K562 (cell line): ENCODE results near the gene BAIAP3. TPM values are rescaled to one million over a fixed set of nuclear protein-coding genes. Genes with fewer than 3 reads are reported as not detected.

Experiments
- ARID4B ChIP-seq: sonication (generic); formaldehyde crosslinking; IDR thresholded peaks from 2 replicates; pipeline ENCODE4 v1.8.0; 2022; ENCODE audit warnings: mild to moderate bottlenecking, missing genetic modification reagents
- BCL6 ChIP-seq: fragments of 250-450 bp; sonication (Bioruptor Pico); IDR thresholded peaks from 2 replicates; pipeline ENCODE4 v1.4.0; 2020
- CHD1 ChIP-seq: fragments of 200-600 bp; sonication (generic); IDR thresholded peaks from one replicate; pipeline ENCODE4 v1.6.1; 2012; ENCODE audit warnings: mild to moderate bottlenecking, moderate library complexity, low read length, inconsistent platforms
- ESRRA ChIP-seq: fragments of 450-650 bp; IDR thresholded peaks from 2 replicates; pipeline ENCODE4 v1.6.1; 2014; ENCODE audit warnings: low read depth, mild to moderate bottlenecking, moderate library complexity, borderline replicate concordance
- GABPB2 ChIP-seq: fragments of 250-450 bp; sonication (Bioruptor Pico); conservative IDR thresholded peaks from 2 replicates; pipeline ENCODE4 v1.5.1; 2021; ENCODE audit warnings: mild to moderate bottlenecking
- HNRNPK ChIP-seq: fragments of 200-400 bp; formaldehyde crosslinking; IDR thresholded peaks from one replicate; pipeline ENCODE4 v1.6.1; 2018; ENCODE audit warnings: mild to moderate bottlenecking, low read depth, low read length; ENCODE audit not compliant: poor library complexity, severe bottlenecking
- KDM4B ChIP-seq, 2 experiments: fragments of 450-650 bp in 1 of 2; sonication (generic) in 1 of 2; IDR thresholded peaks; 2 replicates each; pipeline ENCODE4 v1.6.1; 2016 to 2017; ENCODE audit warnings: borderline replicate concordance in 2 of 2, antibody characterized with exemption in 1 of 2, low read depth in 1 of 2, mild to moderate bottlenecking in 1 of 2
- KDM5B ChIP-seq: fragments of 200-600 bp; sonication (generic); IDR thresholded peaks from 2 replicates; pipeline ENCODE4 v1.6.1; 2012; ENCODE audit warnings: low read depth, mild to moderate bottlenecking, moderate library complexity, low read length, control low read depth, inconsistent platforms; ENCODE audit not compliant: insufficient replicate concordance
- KLF1 ChIP-seq: fragments of 450-650 bp; IDR thresholded peaks from 2 replicates; pipeline ENCODE4 v1.6.1; 2016; ENCODE audit warnings: missing genetic modification characterization, missing compliant biosample characterization
- L3MBTL2 ChIP-seq: fragments of 450-650 bp; IDR thresholded peaks from 2 replicates; pipeline ENCODE4 v1.6.1; 2016; ENCODE audit warnings: mild to moderate bottlenecking, moderate library complexity
- MYNN ChIP-seq, 2 experiments: sonication (generic); formaldehyde crosslinking in 1 of 2; IDR thresholded peaks; 2 replicates each; pipeline versions ENCODE4 v1.5.0 to v1.6.1; 2016 to 2020; ENCODE audit warnings: antibody characterized with exemption in 1 of 2, missing genetic modification reagents in 1 of 2
- NFRKB ChIP-seq: fragments of 450-650 bp; IDR thresholded peaks from 2 replicates; pipeline ENCODE4 v1.6.1; 2016; ENCODE audit warnings: low read depth
- POU5F1 ChIP-seq: fragments of 150-350 bp; IDR thresholded peaks from 2 replicates; pipeline ENCODE4 v1.6.1; 2014; ENCODE audit warnings: borderline replicate concordance, low read length, low read depth, mild to moderate bottlenecking; ENCODE audit not compliant: partially characterized antibody
- TBL1XR1 ChIP-seq, 2 experiments: IDR thresholded peaks; 2 replicates each; pipeline ENCODE4 v1.6.1; 2012; ENCODE audit warnings: improper control_type of control experiment in 2 of 2, low read length in 2 of 2, mild to moderate bottlenecking in 1 of 2
- ZNF184 ChIP-seq: sonication (generic); formaldehyde crosslinking; IDR thresholded peaks from 2 replicates; pipeline ENCODE4 v1.5.0; 2020; ENCODE audit warnings: missing genetic modification reagents
- polyA plus RNA-seq, 8 experiments: library from polyadenylated mRNA; depleted of rRNA in 4 of 8; stranded (reverse) in 5 of 8; unstranded in 3 of 8; fragments of >200 nt; fragmentation: Nextera tagmentation in 2 of 8; fragmentation: Illumina TruSeq in 1 of 8; extraction: Ambion mirVana in 2 of 8; extraction: Trizol in 1 of 8; gene quantifications; 2 replicates each; pipeline versions ENCODE4 v1.2.1 to v1.2.3, GENCODE V29; 2011 to 2014; ENCODE audit warnings: inconsistent platforms in 1 of 8, missing spikeins in 1 of 8
- total RNA-seq, 7 experiments: library from RNA; depleted of rRNA in 6 of 7; stranded (reverse); fragments of >200 nt in 6 of 7; fragmentation: Illumina TruSeq in 2 of 7; extraction: Trizol in 2 of 7; gene quantifications; 2 replicates each; pipeline versions ENCODE4 v1.2.1 to v1.2.3, GENCODE V29; 2011 to 2021; ENCODE audit warnings: low replicate concordance in 1 of 7
- TF ChIP-seq, protein P1 (sequence below): fragments of 450-650 bp; IDR thresholded peaks from 2 replicates; pipeline ENCODE4 v1.6.1; 2018; ENCODE audit not compliant: partially characterized antibody
- TF ChIP-seq, protein P2 (sequence below), 3 experiments: fragments of 200-800 bp in 1 of 3; sonication (Bioruptor generic) in 1 of 3; sonication (generic) in 1 of 3; formaldehyde crosslinking in 1 of 3; IDR thresholded peaks; 2 replicates each; pipeline versions ENCODE4 v1.6.1 to v1.8.0; 2016 to 2022; ENCODE audit warnings: mild to moderate bottlenecking in 2 of 3, missing compliant biosample characterization in 2 of 3, missing genetic modification characterization in 2 of 3, missing genetic modification reagents in 1 of 3

BAIAP3 gene
- total and polyA plus RNA-seq, 9 of the 15 experiments (the other 6 are each of a cell fraction or from before 2014, with no cell fraction given), result 0.03 to 4.5 (median 0.57) TPM; not detected in 1

DNA sequence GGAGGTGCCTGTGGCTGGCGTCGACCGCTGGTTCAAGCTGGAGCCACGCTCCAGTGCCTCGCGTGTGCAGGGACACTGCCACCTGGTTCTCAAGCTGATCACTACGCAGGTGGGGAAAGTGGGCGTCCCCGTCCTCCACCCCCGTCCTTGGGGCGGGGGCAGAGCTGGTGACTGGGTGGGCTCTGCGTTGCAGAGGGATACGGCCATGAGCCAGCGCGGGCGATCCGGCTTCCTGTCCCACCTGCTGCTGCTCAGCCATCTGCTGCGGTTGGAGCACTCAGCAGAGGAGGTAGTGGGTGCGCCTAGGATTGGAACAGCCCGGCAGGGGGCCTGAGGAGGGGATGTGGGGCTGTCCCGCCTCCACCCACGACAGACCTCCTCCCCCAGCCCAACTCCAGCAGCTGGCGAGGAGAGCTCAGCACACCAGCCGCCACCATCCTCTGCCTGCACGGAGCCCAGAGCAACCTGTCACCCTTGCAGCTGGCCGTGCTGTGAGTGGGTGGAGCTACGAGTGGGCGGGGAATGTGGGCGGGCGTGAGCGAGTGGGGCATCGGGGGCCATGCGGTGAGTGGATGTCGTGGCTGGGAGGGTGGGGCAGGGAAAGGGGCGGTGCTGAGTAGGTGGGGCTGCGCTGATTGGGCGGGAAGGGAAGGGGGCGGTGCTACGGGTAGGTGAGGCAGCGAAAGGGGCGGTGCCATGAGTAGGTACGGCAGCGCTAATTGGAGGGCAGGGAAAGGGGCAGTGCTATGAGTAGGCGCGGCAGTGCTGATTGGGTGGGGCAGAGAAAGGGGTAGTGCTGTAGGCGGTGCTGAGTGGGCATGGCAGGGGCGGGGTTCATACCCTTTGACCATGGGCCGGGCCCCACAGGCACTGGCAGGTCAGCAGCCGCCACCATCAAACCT is 9.3 kb downstream of the BAIAP3 start (continued):
- TF ChIP-seq CHD1 (no peak), ESRRA (no peak), ARID4B (no peak), GABPB2 (CRISPR knock-in tag) (no peak), HNRNPK (no peak), MYNN (IDR thresholded peaks at IDR 0.05) (no peak; the same call in 1 of the 2 replicates), MYNN (CRISPR knock-in tag; IDR thresholded peaks at IDR 0.05) (no peak), ZNF184 (CRISPR knock-in tag) (no peak), TBL1XR1 (IDR thresholded peaks at IDR 0.05; ENCODE audit: low read length in 2 of 2) (no peak), POU5F1 (no peak), L3MBTL2 (no peak; the same call in 1 of the 2 replicates), NFRKB (no peak), KDM5B (no peak), BCL6 (no peak), KDM4B (IDR thresholded peaks at IDR 0.05; ENCODE audit: borderline replicate concordance in 2 of 2, low read depth in 1 of 2) (no peak), KLF1 (no peak)
- TF ChIP-seq, protein P1, sequence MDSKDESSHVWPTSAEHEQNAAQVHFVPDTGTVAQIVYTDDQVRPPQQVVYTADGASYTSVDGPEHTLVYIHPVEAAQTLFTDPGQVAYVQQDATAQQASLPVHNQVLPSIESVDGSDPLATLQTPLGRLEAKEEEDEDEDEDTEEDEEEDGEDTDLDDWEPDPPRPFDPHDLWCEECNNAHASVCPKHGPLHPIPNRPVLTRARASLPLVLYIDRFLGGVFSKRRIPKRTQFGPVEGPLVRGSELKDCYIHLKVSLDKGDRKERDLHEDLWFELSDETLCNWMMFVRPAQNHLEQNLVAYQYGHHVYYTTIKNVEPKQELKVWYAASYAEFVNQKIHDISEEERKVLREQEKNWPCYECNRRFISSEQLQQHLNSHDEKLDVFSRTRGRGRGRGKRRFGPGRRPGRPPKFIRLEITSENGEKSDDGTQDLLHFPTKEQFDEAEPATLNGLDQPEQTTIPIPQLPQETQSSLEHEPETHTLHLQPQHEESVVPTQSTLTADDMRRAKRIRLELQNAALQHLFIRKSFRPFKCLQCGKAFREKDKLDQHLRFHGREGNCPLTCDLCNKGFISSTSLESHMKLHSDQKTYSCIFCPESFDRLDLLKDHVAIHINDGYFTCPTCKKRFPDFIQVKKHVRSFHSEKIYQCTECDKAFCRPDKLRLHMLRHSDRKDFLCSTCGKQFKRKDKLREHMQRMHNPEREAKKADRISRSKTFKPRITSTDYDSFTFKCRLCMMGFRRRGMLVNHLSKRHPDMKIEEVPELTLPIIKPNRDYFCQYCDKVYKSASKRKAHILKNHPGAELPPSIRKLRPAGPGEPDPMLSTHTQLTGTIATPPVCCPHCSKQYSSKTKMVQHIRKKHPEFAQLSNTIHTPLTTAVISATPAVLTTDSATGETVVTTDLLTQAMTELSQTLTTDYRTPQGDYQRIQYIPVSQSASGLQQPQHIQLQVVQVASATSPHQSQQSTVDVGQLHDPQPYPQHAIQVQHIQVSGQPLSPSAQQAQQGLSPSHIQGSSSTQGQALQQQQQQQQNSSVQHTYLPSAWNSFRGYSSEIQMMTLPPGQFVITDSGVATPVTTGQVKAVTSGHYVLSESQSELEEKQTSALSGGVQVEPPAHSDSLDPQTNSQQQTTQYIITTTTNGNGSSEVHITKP, result peak; percentile 41
- TF ChIP-seq, protein P2, sequence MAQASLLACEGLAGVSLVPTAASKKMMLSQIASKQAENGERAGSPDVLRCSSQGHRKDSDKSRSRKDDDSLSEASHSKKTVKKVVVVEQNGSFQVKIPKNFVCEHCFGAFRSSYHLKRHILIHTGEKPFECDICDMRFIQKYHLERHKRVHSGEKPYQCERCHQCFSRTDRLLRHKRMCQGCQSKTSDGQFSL (CRISPR knock-in tag; IDR thresholded peaks at IDR 0.05), result no peak
- TF ChIP-seq, protein P2 (tag; IDR thresholded peaks at IDR 0.05), result no peak
